GM23248 (cell line): Measurements from ENCODE around the gene GALNT2.

Source experiments
- EZH2 ChIP-seq: fragments of 200-600 bp; sonication (generic); IDR thresholded peaks from 2 replicates; pipeline ENCODE4 v1.6.1; 2018; ENCODE audit warnings: antibody characterized with exemption, mild to moderate bottlenecking; ENCODE audit not compliant: insufficient read depth, poor library complexity, severe bottlenecking
- EZH2phosphoT487 ChIP-seq: fragments of 200-600 bp; sonication (generic); IDR thresholded peaks from 2 replicates; pipeline ENCODE4 v1.6.1; 2018; ENCODE audit warnings: antibody characterized with exemption, moderate library complexity, mild to moderate bottlenecking, low read depth; ENCODE audit not compliant: insufficient read depth

- TF ChIP-seq EZH2: no peak
- TF ChIP-seq EZH2phosphoT487: no peak
Observed at GRCh38 chr1:230058626-230059025, 8.4 kb upstream of the GALNT2 start.
